GM12874 (cell line): ENCODE measurements around the gene JAG2.

Experiments used
- TF ChIP-seq, protein P1 (sequence below): IDR thresholded peaks from 2 replicates; pipeline ENCODE4 v1.5.1; 2011; ENCODE audit warnings: low read depth, mild to moderate bottlenecking, control low read depth, low read length, moderate library complexity; ENCODE audit not compliant: insufficient read depth

JAG2 gene

DNA sequence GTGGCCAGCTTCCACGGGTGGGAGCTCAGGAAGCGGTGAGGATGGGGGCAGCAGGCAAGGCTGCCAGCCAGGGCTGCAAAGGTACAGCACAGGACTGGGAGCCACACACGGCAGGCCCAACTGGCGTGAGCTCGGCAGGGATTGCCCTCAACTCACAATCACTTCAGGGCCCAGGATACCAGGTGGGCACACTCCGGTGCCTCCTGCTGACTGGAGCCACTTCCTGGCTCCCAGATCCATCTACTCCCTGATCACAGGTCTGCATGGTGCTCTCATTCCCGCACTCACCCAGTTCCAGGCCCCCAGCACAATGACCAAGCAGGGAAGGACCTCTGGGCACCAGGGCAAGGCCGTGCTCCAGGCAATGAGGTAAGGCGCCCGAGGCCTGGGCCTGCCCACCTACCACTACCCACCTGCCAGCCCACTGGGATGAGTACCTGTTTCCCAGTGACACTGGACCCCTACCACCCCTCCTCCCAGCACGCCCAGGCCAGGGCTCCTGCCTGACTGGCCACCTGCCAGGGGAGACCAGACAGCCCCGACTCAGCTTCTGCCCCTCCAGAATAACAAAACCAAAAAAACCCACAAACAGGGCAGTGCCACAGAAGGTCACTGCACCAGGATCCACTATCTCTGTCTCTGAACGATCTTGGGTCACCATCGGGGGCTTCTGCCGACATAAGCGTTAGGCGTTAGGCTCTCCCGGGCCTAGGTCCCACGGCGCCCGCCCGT lies 1.8 kb downstream of the JAG2 start:
- TF ChIP-seq, protein P1, sequence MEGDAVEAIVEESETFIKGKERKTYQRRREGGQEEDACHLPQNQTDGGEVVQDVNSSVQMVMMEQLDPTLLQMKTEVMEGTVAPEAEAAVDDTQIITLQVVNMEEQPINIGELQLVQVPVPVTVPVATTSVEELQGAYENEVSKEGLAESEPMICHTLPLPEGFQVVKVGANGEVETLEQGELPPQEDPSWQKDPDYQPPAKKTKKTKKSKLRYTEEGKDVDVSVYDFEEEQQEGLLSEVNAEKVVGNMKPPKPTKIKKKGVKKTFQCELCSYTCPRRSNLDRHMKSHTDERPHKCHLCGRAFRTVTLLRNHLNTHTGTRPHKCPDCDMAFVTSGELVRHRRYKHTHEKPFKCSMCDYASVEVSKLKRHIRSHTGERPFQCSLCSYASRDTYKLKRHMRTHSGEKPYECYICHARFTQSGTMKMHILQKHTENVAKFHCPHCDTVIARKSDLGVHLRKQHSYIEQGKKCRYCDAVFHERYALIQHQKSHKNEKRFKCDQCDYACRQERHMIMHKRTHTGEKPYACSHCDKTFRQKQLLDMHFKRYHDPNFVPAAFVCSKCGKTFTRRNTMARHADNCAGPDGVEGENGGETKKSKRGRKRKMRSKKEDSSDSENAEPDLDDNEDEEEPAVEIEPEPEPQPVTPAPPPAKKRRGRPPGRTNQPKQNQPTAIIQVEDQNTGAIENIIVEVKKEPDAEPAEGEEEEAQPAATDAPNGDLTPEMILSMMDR = no peak

DNA sequence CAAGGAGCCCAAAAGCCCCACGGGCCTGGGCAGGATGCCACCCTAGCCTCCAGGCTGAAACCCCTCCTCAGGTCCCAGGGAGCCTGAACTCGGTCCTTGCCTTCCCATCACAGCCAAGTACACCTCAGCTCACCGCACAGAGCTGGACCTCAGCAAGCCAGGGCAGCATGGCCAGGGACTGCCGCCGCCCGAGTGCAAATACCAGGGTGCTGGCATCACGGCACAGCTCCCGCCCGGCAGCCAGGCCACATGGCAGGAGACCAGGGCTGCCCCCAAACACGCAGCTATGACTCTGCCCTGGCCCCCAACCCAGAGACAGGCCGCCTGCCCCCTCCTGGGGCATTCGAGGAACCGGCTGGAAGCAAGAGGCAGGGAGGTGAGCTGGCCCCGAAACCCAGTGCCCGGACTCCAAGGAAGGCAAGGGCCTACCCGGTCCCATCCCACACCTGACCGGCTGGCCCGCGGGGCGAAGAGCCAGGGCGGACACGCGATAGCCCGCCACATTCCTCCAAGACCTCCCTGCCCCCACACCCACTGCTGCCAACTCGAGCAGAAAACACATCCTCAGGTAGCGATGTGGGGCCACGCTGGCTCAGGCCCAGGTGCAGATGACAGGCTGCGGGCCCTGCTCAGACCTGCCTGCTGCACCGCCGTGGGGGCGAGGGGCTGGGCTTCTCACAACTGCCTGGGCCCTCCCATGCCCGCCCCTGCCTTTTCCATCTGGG lies 2.7 kb downstream of the JAG2 start:
- TF ChIP-seq, protein P1 = no peak

DNA sequence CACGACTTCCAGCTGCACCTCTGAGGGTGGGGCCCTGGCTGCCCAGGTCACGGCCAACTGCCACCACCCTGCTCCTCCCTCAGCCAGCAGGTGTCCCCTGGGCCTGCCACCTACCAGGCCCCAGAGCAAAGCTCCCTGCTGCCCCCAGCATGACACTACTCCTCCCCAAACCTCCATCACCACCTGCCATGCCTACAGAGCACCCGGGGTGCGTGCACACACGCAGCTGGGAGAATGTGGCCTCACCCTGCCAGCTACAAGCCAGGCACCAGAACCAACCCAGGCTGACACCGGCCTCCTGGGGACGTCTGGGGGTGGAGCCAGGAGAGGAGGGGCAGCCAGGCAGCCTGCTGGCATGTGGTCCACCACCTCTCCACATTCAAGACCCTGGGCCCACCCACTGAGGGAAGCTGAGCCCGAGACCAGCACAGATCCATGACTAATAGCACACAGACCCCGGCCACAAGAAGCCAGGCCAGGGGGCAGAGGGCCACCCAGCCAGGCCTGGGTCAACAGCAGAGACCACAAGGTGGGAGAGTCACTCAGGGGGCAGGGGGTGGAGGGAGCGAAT lies 3.4 kb downstream of the JAG2 start:
- TF ChIP-seq, protein P1 = no peak

DNA sequence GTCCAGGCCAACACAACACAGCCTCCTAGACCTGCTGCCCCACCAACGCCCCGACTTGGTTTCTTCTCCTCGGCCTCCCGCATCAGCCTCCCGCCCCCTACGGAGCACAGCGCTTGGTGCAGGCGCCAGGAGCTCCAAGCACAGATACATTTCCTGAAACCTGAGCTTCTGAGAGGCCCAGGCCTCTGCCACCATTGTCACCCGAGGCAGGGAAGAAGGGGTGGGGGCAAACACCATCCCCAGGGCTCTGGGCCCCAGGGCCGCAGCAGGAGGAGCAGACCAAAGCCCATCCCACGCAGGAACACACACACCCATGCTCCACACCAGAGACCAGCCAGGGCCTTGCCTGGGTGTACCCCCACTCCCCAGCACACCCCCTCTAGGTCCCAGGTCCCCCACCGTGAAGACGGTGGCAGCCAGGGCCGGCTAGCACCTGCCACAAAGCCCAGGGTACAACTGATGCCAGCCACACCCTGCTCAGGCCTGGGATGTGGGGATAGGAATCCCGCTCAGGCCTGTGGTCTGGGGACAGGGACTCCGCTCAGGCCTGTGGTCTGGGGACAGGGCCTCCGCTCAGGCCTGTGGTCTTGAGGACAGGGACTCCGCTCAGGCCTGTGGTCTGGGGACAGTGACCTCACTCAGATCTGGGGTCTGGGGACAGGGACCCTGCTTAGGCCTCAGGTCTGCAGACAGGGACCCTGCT lies 5.4 kb downstream of the JAG2 start:
- TF ChIP-seq, protein P1 = no peak

DNA sequence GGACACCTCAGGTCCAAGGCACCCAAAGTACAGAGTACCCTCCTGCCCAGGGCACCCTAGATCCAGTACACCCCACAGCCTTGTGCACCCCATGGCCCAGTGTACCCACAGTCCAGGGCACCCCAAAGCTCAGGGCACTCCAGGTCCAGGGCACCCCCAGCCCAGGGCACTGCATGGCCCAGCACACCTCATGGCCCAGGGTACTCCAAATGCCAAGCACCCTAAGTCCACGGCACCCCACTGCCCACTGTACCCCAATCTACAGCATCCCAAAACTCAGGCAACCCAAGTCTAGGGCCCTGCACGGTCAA lies 6.0 kb downstream of the JAG2 start:
- TF ChIP-seq, protein P1 = no peak

DNA sequence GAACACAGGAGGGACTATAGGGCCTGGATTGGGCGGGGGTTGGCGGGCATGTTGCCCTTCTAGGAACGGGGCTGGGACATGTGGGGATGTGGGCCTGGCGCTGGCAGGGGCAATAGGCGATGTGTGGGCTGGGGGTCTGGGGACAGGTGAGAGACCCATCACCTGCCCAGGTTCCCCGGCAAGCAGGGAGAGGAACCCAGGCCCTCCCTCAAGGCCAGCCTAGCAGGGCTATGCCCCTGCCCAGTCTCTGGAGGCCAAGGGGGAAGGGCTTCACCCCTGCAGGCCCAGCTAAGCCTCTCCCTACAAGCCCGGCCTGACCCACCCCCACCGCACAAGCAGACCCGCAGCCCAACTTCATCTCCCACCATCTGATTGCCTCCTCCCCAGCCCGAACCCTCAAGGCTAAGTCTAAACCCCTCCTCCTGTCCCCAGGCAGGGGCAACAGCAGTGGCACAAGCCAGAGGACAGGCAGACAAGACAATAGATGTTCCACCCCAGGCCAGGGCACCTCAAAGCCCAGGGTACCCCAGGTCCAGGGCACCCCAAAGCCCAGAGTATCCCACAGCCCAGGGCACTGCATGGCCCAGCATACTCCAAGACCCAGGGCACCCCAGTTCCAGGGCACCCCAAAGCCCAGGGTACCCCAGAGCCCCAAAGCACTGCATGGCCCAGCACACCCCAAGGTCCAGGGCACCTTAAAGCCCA lies 6.5 kb downstream of the JAG2 start:
- TF ChIP-seq, protein P1 = no peak
